Measurements from ENCODE around the gene UCP2.

The UCP2 gene, protein sequence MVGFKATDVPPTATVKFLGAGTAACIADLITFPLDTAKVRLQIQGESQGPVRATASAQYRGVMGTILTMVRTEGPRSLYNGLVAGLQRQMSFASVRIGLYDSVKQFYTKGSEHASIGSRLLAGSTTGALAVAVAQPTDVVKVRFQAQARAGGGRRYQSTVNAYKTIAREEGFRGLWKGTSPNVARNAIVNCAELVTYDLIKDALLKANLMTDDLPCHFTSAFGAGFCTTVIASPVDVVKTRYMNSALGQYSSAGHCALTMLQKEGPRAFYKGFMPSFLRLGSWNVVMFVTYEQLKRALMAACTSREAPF

DNA sequence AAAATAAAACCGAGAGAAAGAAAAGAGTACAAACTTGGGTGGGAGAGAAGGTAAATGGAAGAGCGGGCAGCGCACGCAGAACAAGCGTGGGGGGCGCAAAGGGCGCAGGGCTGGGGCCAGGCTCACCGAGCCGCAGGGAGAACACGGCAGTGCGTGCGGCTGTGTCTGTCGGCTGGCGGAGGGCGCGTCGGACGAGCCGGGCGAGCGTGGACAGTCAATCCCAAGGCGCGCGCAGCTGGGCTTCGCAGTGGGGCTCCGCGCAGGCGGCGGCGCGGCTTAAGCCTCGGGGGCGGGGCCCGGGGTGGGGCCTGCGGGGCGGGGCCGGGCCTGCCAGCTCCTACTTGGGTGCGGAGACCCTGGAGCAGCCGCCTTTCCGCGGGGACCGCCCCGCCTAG lies at the start of gene UCP2:
UCP2 (minus strand) TSS at position 249 of the 395 bp plus-strand sequence. CDS start 4,465 bp downstream, outside the sequence.
- TF ChIP-seq, protein P1, sequence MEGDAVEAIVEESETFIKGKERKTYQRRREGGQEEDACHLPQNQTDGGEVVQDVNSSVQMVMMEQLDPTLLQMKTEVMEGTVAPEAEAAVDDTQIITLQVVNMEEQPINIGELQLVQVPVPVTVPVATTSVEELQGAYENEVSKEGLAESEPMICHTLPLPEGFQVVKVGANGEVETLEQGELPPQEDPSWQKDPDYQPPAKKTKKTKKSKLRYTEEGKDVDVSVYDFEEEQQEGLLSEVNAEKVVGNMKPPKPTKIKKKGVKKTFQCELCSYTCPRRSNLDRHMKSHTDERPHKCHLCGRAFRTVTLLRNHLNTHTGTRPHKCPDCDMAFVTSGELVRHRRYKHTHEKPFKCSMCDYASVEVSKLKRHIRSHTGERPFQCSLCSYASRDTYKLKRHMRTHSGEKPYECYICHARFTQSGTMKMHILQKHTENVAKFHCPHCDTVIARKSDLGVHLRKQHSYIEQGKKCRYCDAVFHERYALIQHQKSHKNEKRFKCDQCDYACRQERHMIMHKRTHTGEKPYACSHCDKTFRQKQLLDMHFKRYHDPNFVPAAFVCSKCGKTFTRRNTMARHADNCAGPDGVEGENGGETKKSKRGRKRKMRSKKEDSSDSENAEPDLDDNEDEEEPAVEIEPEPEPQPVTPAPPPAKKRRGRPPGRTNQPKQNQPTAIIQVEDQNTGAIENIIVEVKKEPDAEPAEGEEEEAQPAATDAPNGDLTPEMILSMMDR (IDR thresholded peaks at IDR 0.05; ENCODE audit: poor library complexity, severe bottlenecking): no peak
- peak within 1 kb of the TSS; percentile 59 for H3K27ac ChIP-seq (ENCODE audit: poor library complexity, severe bottlenecking)

DNA sequence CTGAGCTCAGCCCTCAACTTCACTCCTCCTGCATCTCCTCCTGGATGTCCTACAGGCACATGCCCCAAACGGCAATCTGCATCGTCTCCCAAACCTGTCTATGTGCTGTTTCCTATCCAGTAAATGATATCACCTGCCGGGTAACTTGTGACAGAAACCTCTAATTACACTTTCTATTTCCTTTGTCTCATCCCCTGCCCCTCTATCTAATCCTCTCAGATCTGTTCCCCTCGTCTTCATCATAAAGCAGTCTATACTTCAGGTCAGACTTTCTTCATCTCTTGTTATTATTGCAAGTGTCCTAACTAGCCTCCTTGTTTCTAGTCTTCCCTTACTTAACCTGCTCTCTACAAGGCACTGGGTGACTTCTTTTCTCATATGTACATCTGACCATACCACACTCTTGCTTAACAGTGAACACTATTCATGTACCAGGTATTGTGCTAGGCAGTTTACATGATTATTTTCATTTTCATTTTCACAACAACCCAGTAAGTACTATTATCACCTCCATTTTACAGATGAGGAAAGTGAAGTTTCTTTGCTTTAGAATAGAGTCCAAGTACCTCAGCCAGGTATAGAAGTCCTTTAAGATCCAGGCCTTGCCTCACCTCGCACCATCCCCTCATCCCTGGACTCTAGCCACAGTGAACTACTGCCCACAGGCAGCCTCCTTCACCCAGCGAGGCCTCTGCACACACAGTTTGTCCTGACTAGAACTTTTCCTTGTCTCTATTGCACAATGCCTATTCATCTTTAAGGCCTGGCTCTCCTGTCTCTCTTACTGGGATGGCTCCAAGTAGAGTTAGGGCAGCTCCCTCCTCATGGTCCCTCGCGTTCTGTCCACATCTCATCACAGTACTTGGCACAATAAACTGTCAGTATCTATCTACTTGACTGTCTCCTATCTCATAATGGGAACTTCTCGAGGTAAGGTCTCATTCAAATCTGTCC lies 48.4 kb upstream of the UCP2 start:
- TF ChIP-seq, protein P1 (IDR thresholded peaks at IDR 0.05; ENCODE audit: poor library complexity, severe bottlenecking): no peak

More for the DNA sequence above, at the start of gene UCP2:
- Histone ChIP-seq H3K27me3 (ENCODE audit: insufficient read depth, poor library complexity, severe bottlenecking) (no peaks in the 10 kb centered on the region), H3K4me1 (ENCODE audit: insufficient read depth, poor library complexity, severe bottlenecking) (peaks cover 11% of the 10 kb centered on the region), H3K4me3 (ENCODE audit: severe bottlenecking) (peak within 1 kb of the TSS; percentile 45), H3K9me3 (ENCODE audit: severe bottlenecking) (no peaks in the 10 kb centered on the region), H3K36me3 (ENCODE audit: low read depth) (no peaks in the 10 kb centered on the region)
- DNase-seq (ENCODE audit: low spot score): no peak
- peak; percentile 79 for ATAC-seq (ENCODE audit: low read depth)

DNA sequence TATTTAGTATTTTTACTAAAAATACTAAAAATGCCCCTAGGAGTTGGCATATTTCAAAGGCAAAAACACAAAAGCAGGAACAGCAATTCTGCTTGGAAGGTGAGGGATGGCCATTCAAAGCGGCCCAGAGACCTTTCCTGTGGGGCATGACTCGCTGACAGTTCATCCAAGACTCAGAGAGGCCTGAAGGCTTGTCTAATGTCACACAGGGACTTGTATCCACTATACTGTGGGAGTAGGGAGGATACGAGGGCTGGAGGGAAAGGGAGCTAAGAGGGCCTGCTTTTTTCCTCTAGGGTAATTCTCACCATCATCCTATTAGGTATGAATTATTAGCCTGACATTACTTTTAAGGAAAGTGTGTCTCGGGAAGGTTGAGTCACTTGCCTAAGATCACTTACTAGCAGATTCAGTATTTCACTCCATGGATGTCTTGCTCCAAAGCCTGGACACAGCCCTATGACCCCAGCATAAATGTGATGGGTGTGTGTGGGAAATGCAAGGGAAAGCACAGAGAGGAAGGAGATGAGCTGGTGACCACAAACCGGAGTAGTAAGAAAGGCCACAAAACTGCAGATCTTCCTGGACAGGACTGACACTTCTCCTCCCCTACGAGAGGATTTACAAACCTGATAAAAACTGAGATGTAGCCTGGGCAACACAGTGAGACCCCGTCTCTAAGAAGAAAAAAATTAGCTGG lies 43.0 kb upstream of the UCP2 start:
- Histone ChIP-seq H3K36me3 (ENCODE audit: low read depth) (no peaks in the 10 kb centered on the region), H3K4me3 (ENCODE audit: severe bottlenecking) (no peak overlapping the region), H3K27ac (ENCODE audit: poor library complexity, severe bottlenecking) (no peak overlapping the region), H3K4me1 (ENCODE audit: insufficient read depth, poor library complexity, severe bottlenecking) (peaks cover 16% of the 10 kb centered on the region), H3K27me3 (ENCODE audit: insufficient read depth, poor library complexity, severe bottlenecking) (no peaks in the 10 kb centered on the region), H3K9me3 (ENCODE audit: severe bottlenecking) (no peaks in the 10 kb centered on the region)
- DNase-seq (ENCODE audit: low spot score): no peak
- TF ChIP-seq, protein P1 (IDR thresholded peaks at IDR 0.05; ENCODE audit: poor library complexity, severe bottlenecking): no peak
- peak; percentile 72 for ATAC-seq (ENCODE audit: low read depth)

More for the DNA sequence above, 48.4 kb upstream of the UCP2 start:
- Histone ChIP-seq H3K4me1 (ENCODE audit: insufficient read depth, poor library complexity, severe bottlenecking) (peaks cover 10% of the 10 kb centered on the region), H3K4me3 (ENCODE audit: severe bottlenecking) (no peak overlapping the region), H3K36me3 (ENCODE audit: low read depth) (peaks cover 10% of the 10 kb centered on the region), H3K9me3 (ENCODE audit: severe bottlenecking) (no peaks in the 10 kb centered on the region), H3K27me3 (ENCODE audit: insufficient read depth, poor library complexity, severe bottlenecking) (no peaks in the 10 kb centered on the region), H3K27ac (ENCODE audit: poor library complexity, severe bottlenecking) (no peak overlapping the region)
- DNase-seq (ENCODE audit: low spot score) (no peak), ATAC-seq (ENCODE audit: low read depth) (no peak)

DNA sequence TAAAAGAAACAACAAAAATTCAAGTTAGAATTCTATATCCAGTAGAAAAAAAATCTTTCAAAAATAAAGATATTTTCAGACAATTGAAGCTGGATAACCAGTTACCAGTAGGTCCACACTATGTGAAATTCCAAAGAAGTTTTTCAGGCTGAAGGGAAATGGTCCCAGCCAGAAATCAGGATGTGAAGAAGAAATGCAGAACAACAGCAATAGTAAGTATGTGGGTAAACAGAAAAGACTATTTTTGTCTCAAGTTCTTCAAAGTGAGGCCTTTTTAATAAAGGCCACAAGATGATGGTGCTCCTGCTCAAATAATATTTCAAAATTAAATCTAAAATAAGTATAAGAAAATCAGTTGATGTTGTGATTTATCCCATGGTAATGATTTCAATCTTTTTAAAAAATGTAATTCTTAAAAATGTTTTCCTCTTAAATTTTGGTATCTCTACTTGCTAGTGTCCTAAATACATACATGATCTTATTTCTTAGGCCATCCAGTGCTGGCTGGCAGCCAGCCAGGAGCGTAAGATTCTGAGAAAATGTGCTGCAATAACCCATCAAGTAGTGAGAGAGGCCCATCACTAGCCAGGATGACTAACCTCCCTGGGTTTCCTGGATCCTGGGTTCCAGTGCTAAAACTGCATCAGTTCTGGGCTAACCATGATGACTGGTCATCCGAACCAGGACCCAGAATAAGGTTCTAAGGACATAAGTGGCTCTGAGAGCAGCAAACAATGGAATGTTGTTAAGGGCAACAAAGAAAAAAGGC lies 41.8 kb upstream of the UCP2 start:
- Histone ChIP-seq H3K4me1 (ENCODE audit: insufficient read depth, poor library complexity, severe bottlenecking) (peaks cover 16% of the 10 kb centered on the region), H3K27ac (ENCODE audit: poor library complexity, severe bottlenecking) (no peak overlapping the region), H3K36me3 (ENCODE audit: low read depth) (0 out of 2 replicates have a peak, but pooled peaks cover 2% of the 10 kb centered on the region), H3K27me3 (ENCODE audit: insufficient read depth, poor library complexity, severe bottlenecking) (no peaks in the 10 kb centered on the region), H3K4me3 (ENCODE audit: severe bottlenecking) (no peak overlapping the region), H3K9me3 (ENCODE audit: severe bottlenecking) (no peaks in the 10 kb centered on the region)
- DNase-seq (ENCODE audit: low spot score) (no peak), ATAC-seq (ENCODE audit: low read depth) (peak; percentile 33; the same call in 1 of the 3 replicates)
- TF ChIP-seq, protein P1 (IDR thresholded peaks at IDR 0.05; ENCODE audit: poor library complexity, severe bottlenecking): no peak

All from RWPE2 (cell line).